Small intestine (tissue), 7 donors: ENCODE results near the gene FASLG. TPM values are rescaled to one million over a fixed set of nuclear protein-coding genes. Genes with fewer than 3 reads are reported as not detected.

Experiments used
- DNase-seq, 2 donors: peaks; one replicate each; pipeline versions ENCODE4 v3.0.0 to v3.0.0-alpha.2; 2013
- FAIRE-seq: peaks from 2 replicates; lab custom pipeline; 2012; peaks lifted over from hg19 to GRCh38; lab: Jason Lieb, UNC
- H3K27ac ChIP-seq, 3 donors: one replicate each; pipeline ENCODE4 v1.5.1; 2013; ENCODE audit warnings: low read length in 2 of 3, mild to moderate bottlenecking in 2 of 3, control low read depth in 1 of 3, inconsistent platforms in 1 of 3, low read depth in 1 of 3, moderate library complexity in 1 of 3
- H3K27me3 ChIP-seq, 3 donors: one replicate each; pipeline ENCODE4 v1.6.1; 2013; ENCODE audit warnings: low read length in 3 of 3, inconsistent platforms in 1 of 3; ENCODE audit not compliant: control insufficient read depth in 3 of 3, insufficient read depth in 3 of 3
- H3K36me3 ChIP-seq, 3 donors: one replicate each; pipeline ENCODE4 v1.6.1; 2013; ENCODE audit warnings: low read length in 3 of 3, inconsistent platforms in 1 of 3, low read depth in 1 of 3, mild to moderate bottlenecking in 1 of 3, moderate library complexity in 1 of 3; ENCODE audit not compliant: control insufficient read depth in 3 of 3, insufficient read depth in 2 of 3
- H3K4me1 ChIP-seq, 3 donors: one replicate each; pipeline ENCODE4 v1.6.1; 2013; ENCODE audit warnings: low read length in 2 of 3, inconsistent platforms in 1 of 3, low read depth in 1 of 3, mild to moderate bottlenecking in 1 of 3, moderate library complexity in 1 of 3; ENCODE audit not compliant: control insufficient read depth in 3 of 3, insufficient read depth in 2 of 3
- H3K4me3 ChIP-seq, 3 donors: one replicate each; pipeline ENCODE4 v1.5.1; 2013; ENCODE audit warnings: low read length in 3 of 3, control low read depth in 1 of 3, inconsistent platforms in 1 of 3, low read depth in 1 of 3, mild to moderate bottlenecking in 1 of 3, moderate library complexity in 1 of 3
- H3K9me3 ChIP-seq, 2 donors: one replicate each; pipeline ENCODE4 v1.6.1; 2013; ENCODE audit warnings: low read depth in 1 of 2, low read length in 1 of 2; ENCODE audit not compliant: control insufficient read depth in 2 of 2, insufficient read depth in 1 of 2
- WGBS, 3 donors: extraction: QIAGEN DNeasy Blood & Tissue Kit; methylation state at CpG; one replicate each; pipeline ENCODE4 v1.1.7; 2013; 5-methylcytosine and 5-hydroxymethylcytosine counted together
- polyA plus RNA-seq, 4 donors: library from polyadenylated mRNA; stranded (reverse) in 3 of 4; unstranded in 1 of 4; fragments of 200-250 nt in 3 of 4; fragments of 120-200 nt in 1 of 4; gene quantifications; one replicate each; pipeline versions ENCODE4 v1.2.1 to v1.2.3, GENCODE V29; 2013
- donor health status: healthy with polysubstance abuse.
- donor health status: control.
- donor health status: control.
- donor health status: Bipolar disorder and iron deficiency.
- donor health status: healthy.

FASLG gene
- polyA plus RNA-seq, 4 donors = 0.09 to 1.4 (median 0.58) TPM; not detected in 1

DNA sequence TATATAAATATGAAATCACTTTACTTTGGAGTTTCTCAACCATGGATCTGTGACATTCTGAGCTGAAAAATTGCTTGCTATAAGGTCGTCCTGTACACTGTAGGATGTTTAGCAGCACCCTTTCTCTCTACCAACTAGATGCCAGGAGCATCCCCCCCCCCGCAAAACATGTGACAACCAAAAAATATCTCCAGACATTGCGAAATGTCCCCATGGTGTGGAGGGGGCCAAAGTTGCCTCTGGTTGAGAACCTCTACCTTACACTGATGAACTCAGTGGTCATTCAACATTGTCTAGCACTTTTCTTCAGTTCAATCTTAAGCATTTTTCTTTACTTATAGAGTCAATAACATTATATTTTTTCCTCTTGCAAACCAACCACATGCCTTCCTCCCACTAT, 9.2 kb downstream of the FASLG start:
- 85 to 88% (median 85%) methylated on average over 3 of the region's 3 CpGs for WGBS, 3 donors
- FAIRE-seq (no peak), DNase-seq (no peak)
- Histone ChIP-seq H3K9me3 (no peaks in the 10 kb centered on the region), H3K27ac (no peak overlapping the region), H3K27me3 (no peaks in the 10 kb centered on the region), H3K4me3 (no peak overlapping the region), H3K36me3 (no peaks in the 10 kb centered on the region), H3K4me1 (peaks cover 0 to 2% (median 0%) of the 10 kb centered on the region in 3 donors)

GRCh38 chr1:172669011-172669410, 10.1 kb downstream of the FASLG start:
- DNase-seq (no peak), FAIRE-seq (no peak)
- Histone ChIP-seq H3K27ac (no peak overlapping the region), H3K4me3 (no peak overlapping the region), H3K36me3 (no peaks in the 10 kb centered on the region), H3K4me1 (no peaks in the 10 kb centered on the region), H3K9me3 (no peaks in the 10 kb centered on the region), H3K27me3 (no peaks in the 10 kb centered on the region)
- 66 to 91% (median 70%) methylated on average over 3 of the region's 3 CpGs for WGBS, 3 donors

DNA sequence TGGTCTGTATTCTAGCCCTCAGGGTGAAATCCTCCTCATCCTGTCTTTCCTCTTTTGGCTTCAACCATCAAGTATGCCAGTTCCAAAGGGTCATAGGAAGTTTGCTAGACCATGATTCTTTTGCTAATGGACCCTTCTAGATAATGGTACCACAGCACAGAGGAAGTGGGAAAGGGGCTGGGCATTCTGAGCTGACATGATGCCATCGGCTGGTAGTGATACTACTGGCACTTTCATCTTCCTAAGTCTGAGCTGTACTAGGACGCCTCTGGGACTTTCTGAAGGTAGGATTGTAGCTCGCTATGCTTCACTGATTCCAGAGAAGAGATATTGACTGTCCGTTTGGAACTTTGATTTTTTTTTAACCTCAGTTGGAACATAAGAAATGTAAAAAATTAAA, 11.4 kb downstream of the FASLG start:
- no peaks in the 10 kb centered on the region for H3K9me3 ChIP-seq
- no peak overlapping the region for H3K4me3 ChIP-seq
- DNase-seq (no peak), FAIRE-seq (no peak)
- no peaks in the 10 kb centered on the region for H3K36me3 ChIP-seq
- WGBS, 3 donors = 63 to 79% (median 67%) methylated on average over 4 of the region's 4 CpGs
- peak overlapping the region in 1 of 3 donors; percentile 8 for H3K27ac ChIP-seq
- no peaks in the 10 kb centered on the region for H3K27me3 ChIP-seq
- no peaks in the 10 kb centered on the region for H3K4me1 ChIP-seq

- WGBS, 3 donors = 56 to 71% (median 69%) methylated on average over 4 of the region's 4 CpGs
- no peaks in the 10 kb centered on the region for H3K4me1 ChIP-seq
- H3K27ac ChIP-seq = no peak overlapping the region
- DNase-seq = peak in 1 of 2 donors; percentile 60
- no peaks in the 10 kb centered on the region for H3K9me3 ChIP-seq
- FAIRE-seq = no peak
- no peak overlapping the region for H3K4me3 ChIP-seq
- H3K36me3 ChIP-seq = no peaks in the 10 kb centered on the region
- H3K27me3 ChIP-seq = no peaks in the 10 kb centered on the region
These were observed 11.9 kb downstream of the FASLG start for GRCh38 chr1:172670791-172671190.

DNA sequence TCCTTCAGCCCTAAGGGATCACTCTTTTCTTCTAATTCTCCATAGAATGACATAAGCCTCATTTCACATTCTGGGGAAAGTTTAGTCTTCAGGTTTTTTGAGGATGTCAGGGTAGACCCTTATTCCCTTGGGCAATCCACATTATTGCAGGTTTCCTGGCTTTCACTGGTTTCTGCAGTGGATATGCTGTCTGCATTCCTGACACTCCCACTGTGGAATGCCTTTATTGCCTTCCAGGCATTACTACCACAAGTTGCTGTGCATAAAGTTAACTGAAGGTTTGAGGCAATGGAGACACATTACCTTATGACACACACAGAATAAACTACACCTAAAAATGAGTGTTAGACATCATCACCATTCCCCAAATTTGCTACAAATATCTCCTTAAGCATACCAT, 12.7 kb downstream of the FASLG start:
- no peaks in the 10 kb centered on the region for H3K9me3 ChIP-seq
- H3K27ac ChIP-seq = no peak overlapping the region
- H3K4me1 ChIP-seq = no peaks in the 10 kb centered on the region
- DNase-seq = peak in 1 of 2 donors; percentile 37
- no peaks in the 10 kb centered on the region for H3K36me3 ChIP-seq
- FAIRE-seq = no peak
- no peak overlapping the region for H3K4me3 ChIP-seq
- H3K27me3 ChIP-seq = no peaks in the 10 kb centered on the region

- no peak overlapping the region for H3K4me3 ChIP-seq
- no peak for FAIRE-seq
- no peaks in the 10 kb centered on the region for H3K4me1 ChIP-seq
- H3K9me3 ChIP-seq = no peaks in the 10 kb centered on the region
- H3K36me3 ChIP-seq = no peaks in the 10 kb centered on the region
- H3K27ac ChIP-seq = no peak overlapping the region
- WGBS, 3 donors = 55 to 59% (median 57%) methylated on average over 2 of the region's 2 CpGs
- no peak for DNase-seq
- H3K27me3 ChIP-seq = no peaks in the 10 kb centered on the region
These were observed 13.8 kb downstream of the FASLG start for GRCh38 chr1:172672720-172673119.

DNA sequence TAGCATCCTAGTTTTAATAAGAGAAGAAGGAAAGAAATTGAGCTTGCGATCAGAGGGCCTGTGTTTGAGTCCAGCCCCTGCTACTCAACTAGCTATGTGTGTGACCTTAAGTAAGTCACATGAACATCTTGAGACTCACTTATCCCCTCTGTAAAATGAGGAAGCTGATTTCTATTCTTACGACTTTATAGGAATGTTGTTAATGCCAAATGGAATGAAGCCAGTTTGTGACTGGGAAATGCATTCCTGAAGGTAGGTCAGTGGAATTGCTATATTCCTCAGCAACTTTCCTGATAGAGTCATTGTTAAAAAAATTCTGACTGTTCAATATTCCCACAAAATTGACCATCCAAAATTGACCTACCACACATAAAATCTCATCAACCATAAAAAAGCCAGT, 14.9 kb downstream of the FASLG start:
- Histone ChIP-seq H3K27me3 (no peaks in the 10 kb centered on the region), H3K9me3 (no peaks in the 10 kb centered on the region), H3K4me3 (no peak overlapping the region), H3K27ac (no peak overlapping the region), H3K4me1 (no peaks in the 10 kb centered on the region), H3K36me3 (no peaks in the 10 kb centered on the region)
- 72 to 77% (median 76%) methylated on average over 2 of the region's 2 CpGs for WGBS, 3 donors
- no peak for DNase-seq
- FAIRE-seq = no peak

- H3K36me3 ChIP-seq = no peaks in the 10 kb centered on the region
- no peak overlapping the region for H3K4me3 ChIP-seq
- H3K27ac ChIP-seq = no peak overlapping the region
- 50 to 54% (median 52%) methylated on average over 4 of the region's 4 CpGs for WGBS, 3 donors
- H3K4me1 ChIP-seq = no peaks in the 10 kb centered on the region
- H3K9me3 ChIP-seq = peaks cover 0 to 7% of the 10 kb centered on the region in 2 donors
- DNase-seq = peak in 1 of 2 donors; percentile 38
- no peaks in the 10 kb centered on the region for H3K27me3 ChIP-seq
- FAIRE-seq = no peak
These were observed 16.1 kb downstream of the FASLG start for GRCh38 chr1:172674831-172675613.
